Neural cell (in vitro differentiated cells): ENCODE data around the gene CCDC50.

Source experiments
- EP300 ChIP-seq: fragments of 450-650 bp; conservative IDR thresholded peaks from 2 replicates; pipeline ENCODE4 v1.6.1; 2014; ENCODE audit warnings: antibody characterized with exemption, mild to moderate bottlenecking, moderate library complexity; ENCODE audit not compliant: poor library complexity, severe bottlenecking
- EZH2 ChIP-seq: fragments of 200-600, 300-800 bp; shearing (Covaris generic), sonication (generic); IDR thresholded peaks from 2 replicates; pipeline ENCODE4 v1.6.1; 2014; ENCODE audit warnings: antibody characterized with exemption, low read length, borderline replicate concordance, mild to moderate bottlenecking; ENCODE audit not compliant: insufficient read depth, poor library complexity, severe bottlenecking
- MXI1 ChIP-seq: fragments of 450-650 bp; conservative IDR thresholded peaks from 2 replicates; pipeline ENCODE4 v1.6.1; 2014; ENCODE audit warnings: antibody characterized with exemption, mild to moderate bottlenecking; ENCODE audit not compliant: poor library complexity, severe bottlenecking
- POLR2AphosphoS5 ChIP-seq: IDR thresholded peaks from 2 replicates; pipeline ENCODE4 v1.6.1; 2012
- RAD21 ChIP-seq: fragments of 450-650 bp; conservative IDR thresholded peaks from 2 replicates; pipeline ENCODE4 v1.6.1; 2014; ENCODE audit warnings: antibody characterized with exemption, mild to moderate bottlenecking, moderate library complexity
- REST ChIP-seq: IDR thresholded peaks from 2 replicates; pipeline ENCODE4 v1.6.1; 2012; ENCODE audit warnings: borderline replicate concordance
- SMC3 ChIP-seq: fragments of 450-650 bp; conservative IDR thresholded peaks from 2 replicates; pipeline ENCODE4 v1.6.1; 2014; ENCODE audit warnings: antibody characterized with exemption, mild to moderate bottlenecking, moderate library complexity; ENCODE audit not compliant: poor library complexity
- TAF1 ChIP-seq: IDR thresholded peaks from 2 replicates; pipeline ENCODE4 v1.6.1; 2012; ENCODE audit warnings: low read depth
- TF ChIP-seq, protein P1 (sequence below): fragments of 450-650 bp; IDR thresholded peaks from 2 replicates; pipeline ENCODE4 v1.5.1; 2014; ENCODE audit warnings: antibody characterized with exemption, mild to moderate bottlenecking, moderate library complexity; ENCODE audit not compliant: poor library complexity, severe bottlenecking

- TF ChIP-seq, protein P1, sequence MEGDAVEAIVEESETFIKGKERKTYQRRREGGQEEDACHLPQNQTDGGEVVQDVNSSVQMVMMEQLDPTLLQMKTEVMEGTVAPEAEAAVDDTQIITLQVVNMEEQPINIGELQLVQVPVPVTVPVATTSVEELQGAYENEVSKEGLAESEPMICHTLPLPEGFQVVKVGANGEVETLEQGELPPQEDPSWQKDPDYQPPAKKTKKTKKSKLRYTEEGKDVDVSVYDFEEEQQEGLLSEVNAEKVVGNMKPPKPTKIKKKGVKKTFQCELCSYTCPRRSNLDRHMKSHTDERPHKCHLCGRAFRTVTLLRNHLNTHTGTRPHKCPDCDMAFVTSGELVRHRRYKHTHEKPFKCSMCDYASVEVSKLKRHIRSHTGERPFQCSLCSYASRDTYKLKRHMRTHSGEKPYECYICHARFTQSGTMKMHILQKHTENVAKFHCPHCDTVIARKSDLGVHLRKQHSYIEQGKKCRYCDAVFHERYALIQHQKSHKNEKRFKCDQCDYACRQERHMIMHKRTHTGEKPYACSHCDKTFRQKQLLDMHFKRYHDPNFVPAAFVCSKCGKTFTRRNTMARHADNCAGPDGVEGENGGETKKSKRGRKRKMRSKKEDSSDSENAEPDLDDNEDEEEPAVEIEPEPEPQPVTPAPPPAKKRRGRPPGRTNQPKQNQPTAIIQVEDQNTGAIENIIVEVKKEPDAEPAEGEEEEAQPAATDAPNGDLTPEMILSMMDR, result no peak
- TF ChIP-seq EZH2, result no peak
- TF ChIP-seq POLR2AphosphoS5, result no peak
- no peak for TF ChIP-seq MXI1
- no peak for TF ChIP-seq EP300
- TF ChIP-seq TAF1, result no peak
- no peak for TF ChIP-seq REST
- no peak for TF ChIP-seq SMC3
- no peak for TF ChIP-seq RAD21
These were observed 27.6 kb downstream of the CCDC50 start for GRCh38 chr3:191356631-191357439.
